Type B pancreatic cell (in vitro differentiated cells): ENCODE results near the gene RTN4. TPM values are rescaled to one million over a fixed set of nuclear protein-coding genes. Genes with fewer than 3 reads are reported as not detected.

Source experiments
- DNase-seq: peaks from one replicate; pipeline ENCODE4 v3.0.0; 2021; ENCODE audit warnings: mixed read lengths; ENCODE audit not compliant: unreplicated experiment; ENCODE audit errors: extremely low spot score
- H3K27ac Mint-ChIP-seq: 2 replicates; pipeline ENCODE4 v1.8.0; 2021; ENCODE audit warnings: mild to moderate bottlenecking, mixed read lengths
- H3K27me3 Mint-ChIP-seq: 2 replicates; pipeline ENCODE4 v1.8.0; 2021; ENCODE audit warnings: mixed read lengths
- H3K36me3 Mint-ChIP-seq: 2 replicates; pipeline ENCODE4 v1.8.0; 2021; ENCODE audit warnings: mixed read lengths
- H3K4me1 Mint-ChIP-seq: one replicate; pipeline ENCODE4 v1.8.0; 2021; ENCODE audit warnings: mixed read lengths; ENCODE audit not compliant: unreplicated experiment
- H3K4me3 Mint-ChIP-seq: 2 replicates; pipeline ENCODE4 v1.8.0; 2021; ENCODE audit warnings: mild to moderate bottlenecking, mixed read lengths
- H3K9me3 Mint-ChIP-seq: 2 replicates; pipeline ENCODE4 v1.8.0; 2021; ENCODE audit warnings: mixed read lengths
- total RNA-seq: library from RNA; stranded (reverse); gene quantifications from 2 replicates; pipeline ENCODE4 v1.2.1, GENCODE V29; 2021; ENCODE audit warnings: low replicate concordance
- TF ChIP-seq, protein P1 (sequence below): fragments of 200-600 bp; sonication (generic); conservative IDR thresholded peaks from 2 replicates; pipeline ENCODE4 v1.5.0; 2021; ENCODE audit warnings: antibody characterized with exemption, mild to moderate bottlenecking

RTN4 gene
- total RNA-seq, 1 donor from 2014 or later = 187 TPM

DNA sequence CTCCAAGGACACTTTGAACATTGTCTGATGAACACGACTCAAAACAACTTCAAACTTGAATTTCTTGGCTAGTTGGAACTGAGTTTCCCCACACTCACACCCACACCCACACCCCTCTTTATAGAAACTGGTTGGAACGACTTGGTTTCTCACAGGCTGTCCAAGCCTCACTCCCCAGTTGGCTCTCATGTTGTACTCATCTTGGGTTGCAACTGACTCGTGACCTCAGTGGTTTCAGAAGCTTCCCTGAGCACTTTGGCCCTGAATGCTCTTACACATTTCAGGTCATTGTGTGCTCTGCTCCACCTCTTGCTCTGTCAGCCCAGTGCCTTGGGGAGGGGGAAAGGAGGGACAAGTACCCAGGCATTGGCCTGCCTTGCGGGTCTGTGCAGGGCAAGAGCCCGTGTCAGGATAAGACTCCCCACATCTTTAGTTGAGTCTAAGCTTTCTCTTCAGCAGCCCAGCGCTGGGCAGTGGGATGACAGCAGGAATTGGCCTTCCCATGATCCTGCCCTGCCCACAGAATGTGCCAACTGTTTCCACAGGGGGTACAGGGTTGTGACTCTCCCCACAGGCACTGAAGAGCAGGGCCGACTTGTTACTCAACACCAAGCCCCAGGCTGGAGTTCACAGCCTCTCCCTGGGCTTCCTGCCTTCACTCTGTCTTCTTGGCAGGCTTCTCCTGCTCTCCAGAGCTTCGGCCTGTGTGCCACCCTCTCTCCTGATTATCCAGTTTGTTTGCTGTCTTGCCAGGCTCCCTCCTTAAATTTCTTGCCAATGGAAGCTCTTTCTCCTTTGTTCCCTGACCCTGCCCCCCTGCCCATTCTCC lies 104.6 kb downstream of the RTN4 start:
- peaks cover 17% of the 10 kb centered on the region for H3K4me1 Mint-ChIP-seq
- no peaks in the 10 kb centered on the region for H3K9me3 Mint-ChIP-seq
- no peaks in the 10 kb centered on the region for H3K27me3 Mint-ChIP-seq
- TF ChIP-seq, protein P1, sequence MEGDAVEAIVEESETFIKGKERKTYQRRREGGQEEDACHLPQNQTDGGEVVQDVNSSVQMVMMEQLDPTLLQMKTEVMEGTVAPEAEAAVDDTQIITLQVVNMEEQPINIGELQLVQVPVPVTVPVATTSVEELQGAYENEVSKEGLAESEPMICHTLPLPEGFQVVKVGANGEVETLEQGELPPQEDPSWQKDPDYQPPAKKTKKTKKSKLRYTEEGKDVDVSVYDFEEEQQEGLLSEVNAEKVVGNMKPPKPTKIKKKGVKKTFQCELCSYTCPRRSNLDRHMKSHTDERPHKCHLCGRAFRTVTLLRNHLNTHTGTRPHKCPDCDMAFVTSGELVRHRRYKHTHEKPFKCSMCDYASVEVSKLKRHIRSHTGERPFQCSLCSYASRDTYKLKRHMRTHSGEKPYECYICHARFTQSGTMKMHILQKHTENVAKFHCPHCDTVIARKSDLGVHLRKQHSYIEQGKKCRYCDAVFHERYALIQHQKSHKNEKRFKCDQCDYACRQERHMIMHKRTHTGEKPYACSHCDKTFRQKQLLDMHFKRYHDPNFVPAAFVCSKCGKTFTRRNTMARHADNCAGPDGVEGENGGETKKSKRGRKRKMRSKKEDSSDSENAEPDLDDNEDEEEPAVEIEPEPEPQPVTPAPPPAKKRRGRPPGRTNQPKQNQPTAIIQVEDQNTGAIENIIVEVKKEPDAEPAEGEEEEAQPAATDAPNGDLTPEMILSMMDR = no peak
- H3K4me3 Mint-ChIP-seq = no peak overlapping the region
- H3K36me3 Mint-ChIP-seq = no peaks in the 10 kb centered on the region
- no peak for DNase-seq
- no peak overlapping the region for H3K27ac Mint-ChIP-seq

DNA sequence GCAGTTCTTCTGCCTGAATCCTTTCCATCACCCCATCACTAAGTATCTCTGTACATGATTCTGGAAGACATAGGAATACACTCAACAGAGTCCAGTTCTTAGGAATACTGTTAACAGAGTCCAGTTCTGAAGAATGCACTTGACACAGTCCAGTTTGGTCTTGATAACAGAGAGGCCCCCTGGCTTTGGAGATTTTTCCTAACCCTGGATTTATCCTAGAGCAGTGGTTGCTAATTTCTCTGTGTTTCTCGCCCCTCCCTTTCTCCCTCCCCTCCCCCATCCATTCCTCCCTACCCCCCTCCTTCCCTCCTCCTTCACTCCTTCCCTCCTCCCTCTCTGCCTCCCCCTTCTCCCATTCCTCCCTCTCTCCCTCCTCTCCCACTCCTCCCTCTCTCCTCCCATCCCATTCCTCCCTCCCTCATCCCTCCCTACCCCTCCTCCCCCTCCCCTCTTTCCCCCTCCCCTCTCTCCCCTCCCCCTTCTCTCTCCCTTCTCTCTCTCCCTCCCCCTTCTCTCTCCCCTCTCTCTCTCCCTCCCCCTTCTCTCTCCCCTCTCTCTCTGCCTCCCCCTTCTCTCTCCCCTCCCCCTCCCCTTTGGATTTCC lies 105.4 kb downstream of the RTN4 start:
- peaks cover 17% of the 10 kb centered on the region for H3K4me1 Mint-ChIP-seq
- no peak overlapping the region for H3K27ac Mint-ChIP-seq
- H3K36me3 Mint-ChIP-seq = no peaks in the 10 kb centered on the region

DNA sequence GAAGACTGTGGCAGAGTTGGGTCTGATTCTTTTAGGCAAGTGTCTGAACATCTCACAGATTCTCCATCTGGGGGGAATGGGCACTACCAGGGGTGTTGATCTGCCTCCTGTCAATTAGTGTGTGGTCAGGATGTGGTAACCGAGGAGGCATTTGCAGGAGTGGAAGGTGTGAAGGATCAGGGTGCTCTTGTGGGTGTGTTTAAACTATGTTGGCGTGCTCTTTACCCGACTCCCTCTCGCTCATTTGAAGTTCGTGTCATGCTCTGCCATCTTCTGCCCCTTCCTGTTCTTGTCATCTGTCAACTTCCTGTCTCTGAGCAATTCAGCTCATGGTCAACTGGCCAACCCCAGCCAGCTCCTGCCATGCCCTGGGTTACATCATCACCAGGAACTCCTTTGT lies 107.9 kb downstream of the RTN4 start:
- no peak for DNase-seq
- Mint-ChIP-seq H3K9me3 (no peaks in the 10 kb centered on the region), H3K4me3 (no peak overlapping the region), H3K27me3 (no peaks in the 10 kb centered on the region), H3K27ac (no peak overlapping the region), H3K36me3 (no peaks in the 10 kb centered on the region), H3K4me1 (peaks cover 11% of the 10 kb centered on the region)
- TF ChIP-seq, protein P1 = no peak

More for the DNA sequence above, 105.4 kb downstream of the RTN4 start:
- Mint-ChIP-seq H3K27me3 (no peaks in the 10 kb centered on the region), H3K9me3 (no peaks in the 10 kb centered on the region), H3K4me3 (no peak overlapping the region)
- DNase-seq = no peak
- TF ChIP-seq, protein P1 = no peak

DNA sequence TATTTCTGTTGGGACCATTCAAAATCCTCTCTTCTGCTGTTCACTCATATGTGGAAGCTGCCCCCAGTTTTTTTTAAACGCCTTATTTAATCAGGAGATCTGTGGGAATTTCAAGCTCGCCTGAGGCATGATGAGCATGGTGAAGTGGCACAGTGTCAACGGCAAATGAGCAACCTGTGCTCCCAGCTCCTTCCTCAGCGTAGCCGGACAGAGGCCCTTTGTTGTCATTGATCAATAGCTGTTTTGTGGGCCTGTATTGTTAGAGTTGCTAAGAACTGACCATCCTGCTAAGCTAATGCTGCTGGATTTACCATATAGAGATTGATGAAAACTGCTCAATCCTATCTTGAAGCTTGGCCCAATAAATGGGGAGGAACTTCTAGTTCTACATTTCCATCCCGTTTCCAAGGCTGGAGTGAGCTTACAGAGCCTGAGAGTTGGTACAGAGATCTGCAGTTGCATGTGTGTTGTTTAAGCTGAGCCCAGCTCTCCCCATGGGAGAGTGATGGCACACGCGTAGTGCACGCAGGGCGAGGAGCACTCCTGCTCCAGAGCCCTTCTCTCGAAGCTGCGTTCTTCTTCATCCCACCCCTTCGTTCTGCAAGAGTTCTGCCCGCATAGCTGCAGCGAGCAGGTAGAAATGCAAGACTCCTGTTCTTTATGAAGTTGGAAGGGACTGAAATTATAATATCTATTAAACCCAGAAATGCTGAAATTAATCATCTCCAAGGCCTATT lies 108.8 kb downstream of the RTN4 start:
- Mint-ChIP-seq H3K4me1 (peaks cover 3% of the 10 kb centered on the region), H3K4me3 (no peak overlapping the region), H3K9me3 (no peaks in the 10 kb centered on the region), H3K27me3 (no peaks in the 10 kb centered on the region), H3K36me3 (no peaks in the 10 kb centered on the region), H3K27ac (no peak overlapping the region)
- no peak for DNase-seq
- TF ChIP-seq, protein P1 = no peak

DNA sequence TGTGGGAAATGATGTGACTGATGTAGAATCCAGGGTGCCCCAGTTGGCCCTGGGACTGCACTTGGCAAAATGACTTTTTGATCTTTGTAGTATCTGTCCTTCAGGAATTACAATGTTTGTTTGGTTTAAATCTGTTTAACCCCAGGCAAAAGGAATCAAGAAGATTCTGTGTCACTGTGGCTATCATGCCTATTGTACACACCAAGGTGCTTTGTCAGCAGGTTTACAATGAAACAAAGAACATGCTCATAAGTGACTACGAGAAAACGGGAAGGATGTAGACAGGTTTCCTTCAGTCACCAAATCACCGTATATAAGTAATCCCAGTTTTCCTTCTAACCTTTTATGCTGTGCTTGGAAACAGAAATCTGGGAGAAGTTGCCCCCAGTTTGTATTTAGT lies 109.5 kb downstream of the RTN4 start:
- no peak overlapping the region for H3K27ac Mint-ChIP-seq
- no peak overlapping the region for H3K4me3 Mint-ChIP-seq
- H3K9me3 Mint-ChIP-seq = no peaks in the 10 kb centered on the region
- H3K4me1 Mint-ChIP-seq = no peaks in the 10 kb centered on the region
- TF ChIP-seq, protein P1 = no peak
- H3K36me3 Mint-ChIP-seq = no peaks in the 10 kb centered on the region
- no peak for DNase-seq
- H3K27me3 Mint-ChIP-seq = no peaks in the 10 kb centered on the region
